Activated CD4-positive, alpha-beta T cell treated with anti-CD3 and anti-CD28 coated beads, Interleukin-2, Interleukin-4, amounts not matched to agents 100 ng/mL and 50 ng/mL, durations not matched to agents 16 hours and 8 hours (primary cell): Measurements from ENCODE around the gene CDC34.

Source experiments
- DNase-seq: peaks from one replicate; pipeline ENCODE4 v3.0.0-alpha.2; 2020; ENCODE audit warnings: low spot score

The CDC34 gene

DNA sequence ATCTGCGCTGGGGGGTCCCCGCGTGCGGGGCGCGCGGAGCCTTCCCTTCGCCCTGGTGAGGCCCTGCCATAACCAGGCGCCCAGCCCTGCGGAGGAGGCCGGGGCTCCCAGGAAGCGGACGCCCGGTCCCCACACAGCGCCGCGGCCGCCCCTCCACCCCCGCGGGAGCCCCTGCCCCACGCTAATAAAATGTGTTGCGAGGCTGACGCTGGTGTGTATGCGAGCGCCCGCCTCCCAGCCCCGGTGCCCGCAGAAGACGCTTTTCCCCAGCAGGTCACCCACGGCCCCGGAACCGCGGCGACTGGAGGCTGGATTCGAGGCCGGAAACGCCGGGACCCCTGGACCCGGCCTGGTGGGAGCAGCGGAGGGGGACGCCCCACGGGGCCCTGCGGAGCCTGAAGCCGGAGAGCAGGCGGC lies 12.1 kb upstream of the CDC34 start:
- no peak for DNase-seq

DNA sequence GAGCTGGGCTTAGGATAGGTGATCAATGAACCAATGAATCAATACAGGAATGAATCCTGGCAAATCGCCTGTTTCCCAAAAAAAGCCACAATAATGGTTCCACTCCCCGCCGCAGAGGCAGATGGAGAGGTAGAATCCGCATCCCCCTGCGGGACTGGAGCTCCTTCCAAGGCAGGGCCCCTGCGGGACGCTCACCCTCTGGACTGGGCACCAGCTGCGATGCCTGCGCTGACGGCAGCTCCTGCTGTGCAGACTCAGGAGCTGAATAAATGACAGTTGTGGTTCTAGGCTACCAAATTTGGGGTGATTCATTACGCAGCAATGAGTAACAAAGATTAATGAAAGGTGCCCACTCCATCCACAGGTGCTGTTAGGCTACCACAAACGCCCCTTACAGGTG lies 8.8 kb upstream of the CDC34 start:
- no peak for DNase-seq

DNA sequence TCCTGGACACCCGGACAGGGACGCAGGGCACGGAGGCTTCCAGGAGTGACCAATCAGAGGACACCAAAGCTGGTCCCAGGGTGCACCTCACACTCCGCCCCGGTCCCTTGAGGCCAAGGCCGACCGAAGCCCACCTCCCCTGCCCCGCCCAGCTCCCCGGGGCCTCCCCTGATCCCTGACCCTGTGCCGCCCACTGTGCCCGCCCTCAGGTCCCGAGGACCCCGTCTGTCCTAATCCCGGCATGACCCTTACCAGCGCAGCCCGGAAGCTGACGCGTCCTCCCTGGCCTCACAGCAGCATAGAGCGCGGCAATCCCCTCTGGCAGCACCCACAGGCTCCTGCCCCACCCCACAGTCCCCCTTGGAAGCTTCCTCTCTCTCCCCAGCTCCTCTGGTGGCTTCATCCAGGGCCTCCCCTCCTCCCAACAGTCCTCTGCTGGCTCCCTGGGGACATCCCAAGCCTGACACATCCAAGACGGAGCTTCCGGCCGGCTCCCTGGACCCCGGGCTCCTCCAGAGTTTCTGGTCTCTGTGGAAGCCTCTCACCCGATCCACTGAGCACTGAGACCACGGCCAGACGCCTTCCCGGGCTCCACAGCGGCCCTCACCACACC lies 7.4 kb upstream of the CDC34 start:
- DNase-seq, result no peak

- DNase-seq, result no peak
Observed at GRCh38 chr19:525029-525428, 6.5 kb upstream of the CDC34 start.

DNA sequence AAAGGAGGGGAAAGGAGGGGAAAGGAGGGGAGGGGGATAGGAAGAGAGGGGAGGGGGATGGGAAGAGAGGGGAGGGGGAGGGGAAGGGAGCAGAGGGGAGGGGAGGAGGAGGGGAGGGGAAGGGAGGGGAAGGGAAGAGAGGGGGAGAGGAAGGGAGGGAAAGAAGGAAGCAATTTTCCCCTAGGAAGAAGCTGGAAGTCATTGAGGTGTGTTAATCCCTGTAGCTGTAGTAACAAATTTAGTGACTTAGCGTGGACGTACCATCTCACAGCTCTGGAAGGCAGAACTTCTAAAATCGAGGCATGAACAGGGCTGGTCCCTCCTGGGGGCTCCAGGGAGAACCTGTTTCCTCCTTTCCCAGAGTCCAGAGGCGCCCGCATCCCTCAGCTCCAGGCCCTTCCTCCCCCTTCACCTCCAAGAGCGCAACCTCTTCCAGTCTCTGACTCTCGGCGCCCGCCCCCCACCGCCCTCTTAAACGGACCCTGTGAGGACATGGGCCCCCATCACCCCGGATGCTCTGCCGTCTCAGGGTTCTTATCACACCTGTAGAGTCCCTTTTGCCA lies 5.6 kb upstream of the CDC34 start:
- no peak for DNase-seq

GRCh38 chr19:530134-531008 lies 1.2 kb upstream of the CDC34 start:
- no peak for DNase-seq

GRCh38 chr19:531009-531752 lies 379 bp upstream of the CDC34 start:
- peak; percentile 85 for DNase-seq

- DNase-seq, result peak; percentile 49
Observed at GRCh38 chr19:532561-533363, 1.2 kb downstream of the CDC34 start.

DNA sequence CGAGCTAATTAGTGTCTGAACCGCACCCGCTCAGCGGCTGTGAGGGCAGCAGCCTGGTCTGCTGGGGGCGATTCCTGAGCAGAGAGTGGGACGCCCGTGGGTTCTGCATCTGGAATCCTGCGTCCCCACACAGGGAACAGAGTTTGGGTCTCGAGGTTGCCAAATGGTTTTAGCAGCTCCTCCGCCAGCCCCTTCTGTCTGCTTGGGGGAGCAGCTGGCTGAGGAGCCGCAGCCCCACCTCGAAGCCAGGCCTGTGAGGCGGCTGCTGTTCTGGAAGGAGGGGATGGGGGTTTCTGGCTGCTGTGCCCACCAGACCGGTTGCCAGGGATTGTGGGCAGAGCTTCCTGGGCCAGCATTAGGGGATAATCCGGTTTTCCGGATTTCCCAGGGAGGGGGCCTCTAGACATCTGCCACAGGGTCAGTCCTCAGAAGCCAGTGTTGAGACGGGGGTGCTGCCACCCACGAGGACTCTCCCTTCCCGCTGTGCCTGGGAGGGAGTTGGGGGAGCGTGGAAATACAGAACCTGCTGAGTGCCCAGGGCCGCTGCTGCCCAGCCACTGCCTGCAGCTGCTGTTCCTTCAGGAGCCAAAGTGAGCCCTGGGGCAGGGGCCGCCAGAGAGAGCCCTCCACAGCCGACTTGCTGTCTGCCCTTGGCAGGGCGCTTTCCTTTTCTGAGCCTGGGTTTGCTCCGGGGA lies 2.0 kb downstream of the CDC34 start:
- no peak for DNase-seq

DNA sequence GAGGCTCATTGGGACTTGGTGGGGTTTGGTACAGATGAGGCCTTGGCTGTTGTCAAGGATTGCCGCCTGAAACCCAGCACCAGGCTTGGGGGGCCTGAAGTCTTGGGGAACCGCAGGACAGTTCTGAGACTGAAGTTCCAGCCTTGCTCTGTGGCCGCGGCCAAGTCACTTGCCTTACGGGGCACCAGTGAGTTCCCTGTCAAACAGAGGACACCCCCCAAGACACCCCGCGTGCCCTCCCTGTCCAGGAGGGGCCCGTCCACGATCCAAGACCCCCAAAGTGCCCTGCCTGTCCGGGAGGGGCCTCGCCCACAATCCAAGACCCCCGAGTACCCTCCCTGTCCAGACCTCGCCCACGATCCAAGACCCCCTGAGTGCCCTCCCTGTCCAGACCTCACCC lies 2.5 kb downstream of the CDC34 start:
- DNase-seq, result no peak

GRCh38 chr19:535017-535835 lies 3.7 kb downstream of the CDC34 start:
- DNase-seq, result no peak

DNA sequence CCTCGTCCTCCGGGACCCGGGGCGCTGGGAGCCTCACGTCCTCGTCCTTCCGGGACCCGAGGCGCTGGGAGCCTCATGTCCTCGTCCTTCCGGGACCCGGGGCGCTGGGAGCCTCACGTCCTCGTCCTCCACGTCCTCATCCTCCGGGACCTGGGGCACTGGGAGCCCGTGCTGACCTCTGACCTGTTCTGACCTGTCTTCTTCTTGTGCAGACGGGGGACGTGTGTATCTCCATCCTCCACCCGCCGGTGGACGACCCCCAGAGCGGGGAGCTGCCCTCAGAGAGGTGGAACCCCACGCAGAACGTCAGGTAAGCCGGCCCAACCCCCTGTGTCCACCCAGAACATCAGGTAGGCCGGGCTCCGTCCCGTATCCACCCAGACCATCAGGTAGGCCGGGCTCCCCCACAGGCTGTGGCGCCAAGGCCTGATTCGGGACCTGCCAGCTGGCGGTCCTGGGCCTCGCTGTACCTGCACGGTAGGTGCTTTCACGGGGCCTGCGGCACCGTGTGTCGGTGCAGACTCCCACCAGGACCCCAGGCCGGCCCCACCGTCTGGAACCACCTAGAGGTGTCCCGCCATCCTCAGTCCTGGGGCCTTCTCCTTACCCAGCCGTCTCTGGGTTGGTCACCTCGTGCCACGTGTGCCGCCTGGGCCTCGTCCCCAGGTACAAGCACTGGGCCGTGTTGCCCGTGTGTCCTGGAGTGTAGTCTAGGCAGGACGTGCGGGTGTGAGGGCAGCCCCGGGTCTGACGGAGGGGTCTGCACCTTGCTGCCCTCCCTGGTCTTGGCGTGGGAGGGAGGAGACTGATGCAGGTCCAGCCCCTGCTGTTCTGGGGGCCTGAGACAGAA lies 4.7 kb downstream of the CDC34 start:
- no peak for DNase-seq

DNA sequence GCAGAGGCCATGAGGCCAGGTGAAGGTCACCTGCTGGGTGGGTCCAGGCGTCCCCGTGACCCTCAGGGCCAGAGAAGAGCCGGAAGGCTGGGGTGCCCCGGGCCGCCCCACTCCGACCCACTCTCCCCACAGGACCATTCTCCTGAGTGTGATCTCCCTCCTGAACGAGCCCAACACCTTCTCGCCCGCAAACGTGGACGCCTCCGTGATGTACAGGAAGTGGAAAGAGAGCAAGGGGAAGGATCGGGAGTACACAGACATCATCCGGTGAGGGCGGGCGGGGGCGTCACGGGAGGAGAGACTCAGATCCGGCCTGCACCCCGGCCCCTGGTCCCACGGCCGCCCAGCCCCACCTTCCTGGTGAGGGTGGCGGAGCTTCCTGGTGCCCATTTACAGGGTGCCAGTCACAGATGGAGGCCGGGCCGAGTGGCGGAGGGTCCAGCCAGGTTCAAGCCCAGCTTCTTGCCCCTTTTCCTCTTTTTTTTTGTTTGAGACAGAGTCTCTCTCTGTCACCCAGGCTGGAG lies 5.4 kb downstream of the CDC34 start:
- no peak for DNase-seq

DNA sequence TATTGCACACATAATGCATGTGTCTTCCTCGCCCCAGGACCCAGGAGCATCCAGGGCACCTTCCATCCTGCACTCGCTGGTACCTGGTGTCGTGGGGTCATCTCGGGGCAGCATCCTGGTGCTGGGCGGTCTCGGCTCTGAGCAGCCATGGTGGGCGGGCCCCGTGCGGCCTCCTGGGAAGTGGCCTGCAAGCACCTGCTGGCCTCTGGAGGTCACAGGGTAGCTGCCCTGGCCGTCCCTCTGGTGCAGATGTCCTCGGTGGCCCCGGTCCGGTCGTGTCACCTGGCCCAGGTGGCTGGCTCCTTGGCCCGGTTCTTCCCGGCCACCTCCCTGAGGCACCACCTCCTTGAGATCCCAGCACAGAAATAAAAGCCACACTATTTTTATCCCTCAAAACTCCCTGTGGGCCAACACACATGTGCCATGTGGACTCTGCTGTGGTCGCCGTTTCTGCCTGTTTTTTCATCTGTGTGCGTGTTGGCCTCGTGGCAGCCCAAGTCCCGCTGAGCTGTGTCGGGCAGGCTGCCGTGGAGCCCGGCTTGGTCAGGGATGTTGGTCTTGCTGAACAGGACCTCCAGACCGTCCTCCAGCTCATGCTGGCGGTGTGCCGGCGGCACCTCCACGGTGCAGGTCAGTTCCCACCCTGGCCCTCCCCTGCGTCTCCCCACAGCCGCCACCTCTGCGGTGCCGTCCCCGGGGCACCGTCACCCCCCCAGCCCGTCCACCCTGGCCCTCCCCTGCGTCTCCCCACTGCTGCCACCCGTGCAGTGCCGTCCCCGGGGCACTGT lies 7.3 kb downstream of the CDC34 start:
- no peak for DNase-seq

GRCh38 chr19:539429-540030 lies 8.0 kb downstream of the CDC34 start:
- no peak for DNase-seq

DNA sequence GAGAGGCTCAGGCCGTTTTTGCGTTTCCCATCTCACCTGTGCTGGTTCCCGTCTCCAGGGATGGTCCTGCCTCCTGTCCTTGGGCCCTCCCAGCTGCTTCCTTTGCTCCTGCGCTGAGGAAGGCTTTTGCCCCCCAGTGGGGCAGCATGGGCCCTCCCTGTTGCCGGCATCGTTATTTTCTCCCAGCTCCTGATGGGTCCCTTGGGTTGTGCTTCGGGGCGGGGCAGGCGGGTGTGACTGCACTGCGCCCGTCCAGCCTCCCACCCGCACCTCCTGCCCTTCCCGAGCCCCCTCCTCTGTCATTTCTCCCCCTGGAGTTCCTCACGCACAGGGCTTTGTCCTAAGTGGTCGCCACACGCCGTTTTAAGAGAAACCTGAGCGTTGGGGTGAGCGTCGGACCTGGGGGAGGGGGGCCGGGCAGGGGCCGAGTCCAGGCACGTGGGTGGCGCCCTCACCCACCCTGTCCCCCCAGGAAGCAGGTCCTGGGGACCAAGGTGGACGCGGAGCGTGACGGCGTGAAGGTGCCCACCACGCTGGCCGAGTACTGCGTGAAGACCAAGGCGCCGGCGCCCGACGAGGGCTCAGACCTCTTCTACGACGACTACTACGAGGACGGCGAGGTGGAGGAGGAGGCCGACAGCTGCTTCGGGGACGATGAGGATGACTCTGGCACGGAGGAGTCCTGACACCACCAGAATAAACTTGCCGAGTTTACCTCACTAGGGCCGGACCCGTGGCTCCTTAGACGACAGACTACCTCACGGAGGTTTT lies 9.5 kb downstream of the CDC34 start:
- no peak for DNase-seq

DNA sequence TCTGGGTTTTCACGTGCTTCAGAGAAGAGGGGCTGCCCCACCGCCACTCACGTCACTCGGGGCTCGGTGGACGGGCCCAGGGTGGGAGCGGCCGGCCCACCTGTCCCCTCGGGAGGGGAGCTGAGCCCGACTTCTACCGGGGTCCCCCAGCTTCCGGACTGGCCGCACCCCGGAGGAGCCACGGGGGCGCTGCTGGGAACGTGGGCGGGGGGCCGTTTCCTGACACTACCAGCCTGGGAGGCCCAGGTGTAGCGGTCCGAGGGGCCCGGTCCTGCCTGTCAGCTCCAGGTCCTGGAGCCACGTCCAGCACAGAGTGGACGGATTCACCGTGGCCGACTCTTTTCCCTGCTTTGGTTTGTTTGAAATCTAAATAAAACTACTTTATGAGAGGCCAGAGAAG lies 10.1 kb downstream of the CDC34 start:
- no peak for DNase-seq
